ENCODE measurements around the gene AP4S1.
"Not testable (repeated sequence)": the region's sequence is repeated elsewhere in the genome, so short reads cannot be mapped to it uniquely, and the experiment has no call there.

The AP4S1 gene

GRCh38 chr14:31070431-31070830, 45.0 kb downstream of the AP4S1 start:
- peaks cover 4% of the 10 kb centered on the region for H3K36me3 Mint-ChIP-seq
- CTCF ChIA-PET, result interaction anchor here (1.2 kb wide), 1 partner anchor 12 kb away, joined by 5 read pairs; no protein-coding TSS in a partner anchor

GRCh38 chr14:31071151-31071550, 45.7 kb downstream of the AP4S1 start:
- H3K4me3 Mint-ChIP-seq, result no peak overlapping the region
- H3K4me1 Mint-ChIP-seq, result no peaks in the 10 kb centered on the region
- H3K36me3 Mint-ChIP-seq, result peaks cover 4% of the 10 kb centered on the region
- no peak overlapping the region for H3K27ac Mint-ChIP-seq
- CTCF ChIA-PET, result no interaction called here
- DNase-seq, result no peak
- no peaks in the 10 kb centered on the region for H3K9me3 Mint-ChIP-seq
- no peaks in the 10 kb centered on the region for H3K27me3 Mint-ChIP-seq

More at GRCh38 chr14:31070431-31070830, 45.0 kb downstream of the AP4S1 start:
- no peaks in the 10 kb centered on the region for H3K9me3 Mint-ChIP-seq
- H3K27me3 Mint-ChIP-seq, result no peaks in the 10 kb centered on the region
- no peak overlapping the region for H3K27ac Mint-ChIP-seq
- H3K4me1 Mint-ChIP-seq, result no peaks in the 10 kb centered on the region
- DNase-seq, result no peak
- no peak overlapping the region for H3K4me3 Mint-ChIP-seq

GRCh38 chr14:31075144-31075543, 49.7 kb downstream of the AP4S1 start:
- CTCF ChIA-PET, result no interaction called here
- Mint-ChIP-seq H3K4me3 (no peak overlapping the region), H3K27ac (no peak overlapping the region), H3K4me1 (no peaks in the 10 kb centered on the region), H3K27me3 (no peaks in the 10 kb centered on the region), H3K9me3 (no peaks in the 10 kb centered on the region), H3K36me3 (peaks cover 4% of the 10 kb centered on the region)
- DNase-seq, result no peak

- no peak for DNase-seq
- Mint-ChIP-seq H3K4me3 (no peak overlapping the region), H3K27ac (no peak overlapping the region), H3K36me3 (peaks cover 4% of the 10 kb centered on the region), H3K4me1 (no peaks in the 10 kb centered on the region), H3K27me3 (no peaks in the 10 kb centered on the region), H3K9me3 (no peaks in the 10 kb centered on the region)
- CTCF ChIA-PET, result interaction anchor here (1.6 kb wide), 1 partner anchor 101 kb away, joined by 3 read pairs; no protein-coding TSS in a partner anchor
Observed at GRCh38 chr14:31078766-31079165, 53.3 kb downstream of the AP4S1 start.

GRCh38 chr14:31080056-31080455, 54.6 kb downstream of the AP4S1 start:
- H3K9me3 Mint-ChIP-seq, result no peaks in the 10 kb centered on the region
- DNase-seq, result no peak
- H3K4me1 Mint-ChIP-seq, result no peaks in the 10 kb centered on the region
- CTCF ChIA-PET, result interaction anchor here (1.6 kb wide), 1 partner anchor 102 kb away, joined by 3 read pairs; no protein-coding TSS in a partner anchor
- peaks cover 3% of the 10 kb centered on the region for H3K36me3 Mint-ChIP-seq
- H3K27me3 Mint-ChIP-seq, result no peaks in the 10 kb centered on the region
- H3K27ac Mint-ChIP-seq, result no peak overlapping the region
- no peak overlapping the region for H3K4me3 Mint-ChIP-seq

- H3K36me3 Mint-ChIP-seq, result no peaks in the 10 kb centered on the region
- no peaks in the 10 kb centered on the region for H3K4me1 Mint-ChIP-seq
- H3K27me3 Mint-ChIP-seq, result no peaks in the 10 kb centered on the region
- H3K4me3 Mint-ChIP-seq, result no peak overlapping the region
- H3K9me3 Mint-ChIP-seq, result no peaks in the 10 kb centered on the region
- CTCF ChIA-PET, result interaction anchor here (1.0 kb wide), 1 partner anchor 425 kb away, joined by 3 read pairs; no protein-coding TSS in a partner anchor
- no peak overlapping the region for H3K27ac Mint-ChIP-seq
- no peak for DNase-seq
Observed at GRCh38 chr14:31080484-31080883, 55.0 kb downstream of the AP4S1 start.

GRCh38 chr14:31083781-31084180, 58.3 kb downstream of the AP4S1 start:
- H3K27ac Mint-ChIP-seq, result no peak overlapping the region
- no peaks in the 10 kb centered on the region for H3K9me3 Mint-ChIP-seq
- CTCF ChIA-PET, result interaction anchor here (1.1 to 2.3 kb wide), 3 partner anchors 9 to 105 kb away, joined by 3 to 9 read pairs (median 6); no protein-coding TSS in a partner anchor
- no peaks in the 10 kb centered on the region for H3K36me3 Mint-ChIP-seq
- no peak overlapping the region for H3K4me3 Mint-ChIP-seq
- no peaks in the 10 kb centered on the region for H3K27me3 Mint-ChIP-seq
- no peak for DNase-seq
- H3K4me1 Mint-ChIP-seq, result no peaks in the 10 kb centered on the region

- Mint-ChIP-seq H3K27me3 (no peaks in the 10 kb centered on the region), H3K27ac (no peak overlapping the region), H3K36me3 (no peaks in the 10 kb centered on the region), H3K4me1 (no peaks in the 10 kb centered on the region), H3K4me3 (no peak overlapping the region), H3K9me3 (no peaks in the 10 kb centered on the region)
- CTCF ChIA-PET, result interaction anchor here (1.5 kb wide), 1 partner anchor 98 kb away, joined by 3 read pairs; no protein-coding TSS in a partner anchor
- no peak for DNase-seq
Observed at GRCh38 chr14:31084385-31084784, 58.9 kb downstream of the AP4S1 start.

- no peak overlapping the region for H3K4me3 Mint-ChIP-seq
- CTCF ChIA-PET, result interaction anchor here (1.5 kb wide), 1 partner anchor 99 kb away, joined by 3 read pairs; no protein-coding TSS in a partner anchor
- H3K36me3 Mint-ChIP-seq, result no peaks in the 10 kb centered on the region
- no peak for DNase-seq
- no peaks in the 10 kb centered on the region for H3K4me1 Mint-ChIP-seq
- H3K27me3 Mint-ChIP-seq, result no peaks in the 10 kb centered on the region
- no peak overlapping the region for H3K27ac Mint-ChIP-seq
- H3K9me3 Mint-ChIP-seq, result no peaks in the 10 kb centered on the region
Observed at GRCh38 chr14:31085027-31085426, 59.6 kb downstream of the AP4S1 start.

- H3K4me1 Mint-ChIP-seq, DNase-seq, H3K4me3 Mint-ChIP-seq, H3K36me3 Mint-ChIP-seq, H3K27ac Mint-ChIP-seq, H3K9me3 Mint-ChIP-seq, H3K27me3 Mint-ChIP-seq: not testable (repeated sequence)
- CTCF ChIA-PET, result interaction anchor here (1.4 kb wide), 1 partner anchor 107 kb away, joined by 4 read pairs; no protein-coding TSS in a partner anchor
Observed at GRCh38 chr14:31086466-31086865, 61.0 kb downstream of the AP4S1 start.

GRCh38 chr14:31090883-31091764, 65.7 kb downstream of the AP4S1 start:
- Mint-ChIP-seq H3K27ac (no peak overlapping the region), H3K36me3 (no peaks in the 10 kb centered on the region), H3K4me1 (no peaks in the 10 kb centered on the region), H3K27me3 (no peaks in the 10 kb centered on the region), H3K9me3 (no peaks in the 10 kb centered on the region), H3K4me3 (no peak overlapping the region)
- no peak for DNase-seq
- CTCF ChIA-PET, result no interaction called here

GRCh38 chr14:31092160-31092708, 66.8 kb downstream of the AP4S1 start:
- Mint-ChIP-seq H3K9me3 (no peaks in the 10 kb centered on the region), H3K4me3 (no peak overlapping the region), H3K27me3 (no peaks in the 10 kb centered on the region), H3K4me1 (no peaks in the 10 kb centered on the region), H3K27ac (no peak overlapping the region), H3K36me3 (peaks cover 1% of the 10 kb centered on the region)
- DNase-seq, result no peak
- CTCF ChIA-PET, result interaction anchor here (1.5 kb wide), 1 partner anchor 9 kb away, joined by 6 read pairs; no protein-coding TSS in a partner anchor

- DNase-seq, H3K36me3 Mint-ChIP-seq, H3K4me3 Mint-ChIP-seq, H3K27ac Mint-ChIP-seq, H3K27me3 Mint-ChIP-seq, CTCF ChIA-PET, H3K4me1 Mint-ChIP-seq, H3K9me3 Mint-ChIP-seq: not testable (repeated sequence)
Observed at GRCh38 chr14:31093884-31094839, 68.7 kb downstream of the AP4S1 start.

- CTCF ChIA-PET, H3K9me3 Mint-ChIP-seq, H3K4me1 Mint-ChIP-seq, DNase-seq, H3K4me3 Mint-ChIP-seq, H3K27ac Mint-ChIP-seq, H3K27me3 Mint-ChIP-seq: not testable (repeated sequence)
- peaks cover 17% of the 10 kb centered on the region for H3K36me3 Mint-ChIP-seq
Observed at GRCh38 chr14:31095817-31096216, 70.4 kb downstream of the AP4S1 start.
